KBM-7 (cell line): ENCODE measurements around the gene ZNF764.

Experiments used
- DNase-seq: peaks from one replicate; pipeline ENCODE4 v3.0.0-alpha.2; 2015
- in situ Hi-C: fragments of 300-500 bp; cut with MboI; formaldehyde crosslinking; loops from 2 replicates; pipeline ENCODE4 v1.14.3; 2020; ENCODE audit warnings: low sequenced_read_pairs, low pct_unique_long_range_greater_than_20kb, mixed read lengths

Gene ZNF764

GRCh38 chr16:30571445-30572322, 13.5 kb upstream of the ZNF764 start, which contains the start of gene ZNF688:
ZNF688 (minus strand) TSS chr16:30571714; CDS start chr16:30571629, 85 bp downstream.
- in situ Hi-C loops: no loop called here
- peak; percentile 99 for DNase-seq

GRCh38 chr16:30570636-30571444, 12.7 kb upstream of the ZNF764 start:
- in situ Hi-C loops: no loop called here

GRCh38 chr16:30569746-30570635, 11.8 kb upstream of the ZNF764 start:
- in situ Hi-C loops: no loop called here
- DNase-seq: no peak

More at GRCh38 chr16:30570636-30571444, 12.7 kb upstream of the ZNF764 start:
- DNase-seq: no peak

- in situ Hi-C loops: no loop called here
- DNase-seq: no peak
Measured at GRCh38 chr16:30569281-30569680, 11.1 kb upstream of the ZNF764 start.

- in situ Hi-C loops: no loop called here
- DNase-seq: peak; percentile 85
Measured at GRCh38 chr16:30567991-30568638, 9.9 kb upstream of the ZNF764 start.

GRCh38 chr16:30567160-30567990, 9.2 kb upstream of the ZNF764 start:
- in situ Hi-C loops: no loop called here
- DNase-seq: no peak

GRCh38 chr16:30566531-30566930, 8.4 kb upstream of the ZNF764 start:
- in situ Hi-C loops: no loop called here
- no peak for DNase-seq

- in situ Hi-C loops: no loop called here
- no peak for DNase-seq
Measured at GRCh38 chr16:30565984-30566383, 7.8 kb upstream of the ZNF764 start.

GRCh38 chr16:30565526-30565925, 7.4 kb upstream of the ZNF764 start:
- in situ Hi-C loops: no loop called here
- DNase-seq: no peak

- in situ Hi-C loops: no loop called here
- no peak for DNase-seq
Measured at GRCh38 chr16:30562021-30562420, 3.8 kb upstream of the ZNF764 start.

- DNase-seq: peak; percentile 50
- in situ Hi-C loops: no loop called here
Measured at GRCh38 chr16:30561089-30561816, 3.1 kb upstream of the ZNF764 start.

GRCh38 chr16:30559690-30560089, 1.5 kb upstream of the ZNF764 start:
- peak; percentile 45 for DNase-seq
- in situ Hi-C loops: no loop called here

GRCh38 chr16:30558789-30559377, 709 bp upstream of the ZNF764 start:
- no peak for DNase-seq
- in situ Hi-C loops: no loop called here

GRCh38 chr16:30557707-30557956, 542 bp downstream of the ZNF764 start:
- in situ Hi-C loops: no loop called here
- no peak for DNase-seq

- DNase-seq: no peak
- in situ Hi-C loops: no loop called here
Measured at GRCh38 chr16:30556125-30556473, 2.1 kb downstream of the ZNF764 start.

- no peak for DNase-seq
- in situ Hi-C loops: no loop called here
Measured at GRCh38 chr16:30555315-30556124, 2.7 kb downstream of the ZNF764 start.
